Stimulated activated CD8-positive, alpha-beta memory T cell treated with anti-CD3 and anti-CD28 coated beads, Interleukin-12 subunit alpha, Interleukin-12 subunit beta, amount 100 ng/mL, for 4 hours (primary cell): ENCODE data around the gene NRF1.
"Not testable (repeated sequence)": the region's sequence is repeated elsewhere in the genome, so short reads cannot be mapped to it uniquely, and the experiment has no call there.

Source experiments
- DNase-seq: peaks from one replicate; pipeline ENCODE4 v3.0.0-alpha.2; 2020; ENCODE audit warnings: low read depth

The NRF1 gene

DNA sequence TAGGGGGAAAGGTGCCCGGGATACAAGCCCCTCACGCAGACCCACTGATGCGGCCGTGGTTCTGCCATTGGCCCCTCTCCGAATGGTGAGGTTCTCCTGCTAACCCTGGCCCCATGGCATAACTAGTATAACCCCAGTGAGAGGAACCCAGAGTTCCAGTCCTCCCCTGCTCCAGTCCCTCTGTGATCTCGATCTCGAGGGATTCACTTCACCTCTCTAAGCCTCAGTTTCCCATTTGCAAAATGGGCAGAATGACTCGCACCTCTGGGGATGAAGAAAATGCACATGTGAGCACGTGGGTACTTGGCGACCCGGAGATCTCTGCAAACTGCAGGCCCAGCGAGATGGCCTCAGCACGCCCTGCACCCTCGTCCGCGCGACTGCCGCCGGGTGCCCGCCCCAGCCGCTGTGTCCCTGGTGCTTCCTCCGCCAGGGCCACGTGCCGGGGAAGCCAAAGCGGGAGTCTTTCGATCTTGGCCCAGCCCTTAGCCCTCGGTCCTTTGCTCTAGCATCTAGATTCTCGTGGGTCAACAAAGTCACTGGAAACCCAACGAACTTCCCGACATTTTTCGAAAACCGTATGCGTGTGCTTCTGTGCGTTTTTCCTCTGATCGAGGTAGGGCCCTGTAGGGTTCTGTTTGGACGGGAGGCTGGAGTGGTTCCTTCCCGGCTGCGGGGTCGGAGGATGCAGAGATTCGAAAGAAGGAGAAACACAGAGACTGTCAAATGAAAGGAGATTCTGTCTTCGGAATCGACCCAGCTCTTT, 171.5 kb downstream of the NRF1 start:
- DNase-seq, result no peak

DNA sequence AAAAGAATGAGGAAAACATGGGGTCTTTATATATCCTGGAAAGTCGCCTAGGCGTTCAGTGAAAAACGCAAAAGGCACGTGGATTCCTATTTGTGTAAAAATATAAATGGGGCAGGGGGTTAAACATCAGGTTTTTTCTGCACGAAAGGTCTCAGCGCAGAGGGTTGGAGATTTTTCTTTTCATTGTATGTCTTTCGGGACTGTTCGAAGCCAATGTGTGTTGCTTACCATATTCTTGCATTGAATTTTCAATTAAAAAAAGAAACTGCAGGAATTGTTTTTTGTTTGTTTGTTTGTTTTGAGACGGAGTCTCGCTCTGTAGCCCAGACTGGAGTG, 172.0 kb downstream of the NRF1 start:
- no peak for DNase-seq

DNA sequence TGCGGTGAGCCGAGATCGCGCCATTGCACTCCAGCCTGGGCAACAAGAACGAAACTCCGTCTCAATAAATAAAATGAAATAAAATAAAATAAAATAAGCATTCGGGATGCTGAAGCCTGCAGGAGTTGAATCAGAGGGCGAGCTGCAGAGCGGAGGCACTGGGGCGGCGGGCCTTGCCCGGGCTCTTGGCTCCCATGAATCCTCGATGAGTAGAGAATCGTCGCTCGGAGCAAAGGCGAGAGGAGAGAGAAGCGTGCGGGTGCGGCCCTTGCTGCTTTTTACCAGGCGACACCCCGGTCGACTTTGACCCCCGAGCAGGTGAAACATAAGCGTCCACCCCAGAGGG, 172.9 kb downstream of the NRF1 start:
- no peak for DNase-seq

DNA sequence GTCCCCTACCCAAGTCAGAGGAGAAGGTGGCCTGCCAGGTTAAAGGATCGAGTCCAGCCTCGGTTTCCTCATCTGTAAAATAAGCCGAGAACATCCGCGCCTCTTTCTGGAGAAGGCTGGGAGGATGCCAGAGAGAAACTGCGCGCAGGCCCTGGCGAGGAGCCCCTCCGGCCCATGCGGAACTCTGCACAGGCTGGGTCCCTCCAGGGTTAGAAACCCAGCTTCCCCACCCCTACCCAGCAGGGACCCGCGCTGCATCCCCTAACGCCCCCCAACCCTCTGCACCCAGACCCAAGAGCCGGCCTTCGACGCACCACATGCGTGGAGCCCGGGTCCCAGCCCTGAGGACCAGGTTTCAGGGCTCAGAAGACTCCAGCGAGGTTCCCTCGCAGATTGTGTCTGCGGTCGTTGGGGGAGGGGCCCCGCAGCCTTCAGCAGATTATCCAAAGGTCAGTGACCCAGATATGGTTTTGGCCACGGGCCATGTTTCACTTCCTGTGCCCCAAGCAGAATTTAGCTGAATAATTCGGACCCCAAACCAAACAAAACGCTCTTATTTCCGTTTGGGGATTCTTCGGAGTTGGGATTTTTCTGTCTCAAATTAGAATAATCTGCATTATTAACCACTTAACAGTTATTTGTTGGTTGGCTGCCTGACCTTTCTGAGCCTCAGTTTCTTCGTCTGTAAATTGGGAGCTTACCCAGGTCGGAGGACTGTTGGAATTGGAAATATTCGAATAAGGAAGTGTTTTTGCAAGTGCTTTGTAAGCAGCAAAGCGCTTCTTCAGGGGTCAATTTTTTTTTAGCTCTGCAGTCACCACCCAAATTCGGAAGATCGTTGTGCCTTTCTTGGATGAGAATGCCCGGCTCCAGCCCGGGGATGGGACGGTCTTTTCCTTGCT, 173.5 kb downstream of the NRF1 start:
- DNase-seq, result no peak

DNA sequence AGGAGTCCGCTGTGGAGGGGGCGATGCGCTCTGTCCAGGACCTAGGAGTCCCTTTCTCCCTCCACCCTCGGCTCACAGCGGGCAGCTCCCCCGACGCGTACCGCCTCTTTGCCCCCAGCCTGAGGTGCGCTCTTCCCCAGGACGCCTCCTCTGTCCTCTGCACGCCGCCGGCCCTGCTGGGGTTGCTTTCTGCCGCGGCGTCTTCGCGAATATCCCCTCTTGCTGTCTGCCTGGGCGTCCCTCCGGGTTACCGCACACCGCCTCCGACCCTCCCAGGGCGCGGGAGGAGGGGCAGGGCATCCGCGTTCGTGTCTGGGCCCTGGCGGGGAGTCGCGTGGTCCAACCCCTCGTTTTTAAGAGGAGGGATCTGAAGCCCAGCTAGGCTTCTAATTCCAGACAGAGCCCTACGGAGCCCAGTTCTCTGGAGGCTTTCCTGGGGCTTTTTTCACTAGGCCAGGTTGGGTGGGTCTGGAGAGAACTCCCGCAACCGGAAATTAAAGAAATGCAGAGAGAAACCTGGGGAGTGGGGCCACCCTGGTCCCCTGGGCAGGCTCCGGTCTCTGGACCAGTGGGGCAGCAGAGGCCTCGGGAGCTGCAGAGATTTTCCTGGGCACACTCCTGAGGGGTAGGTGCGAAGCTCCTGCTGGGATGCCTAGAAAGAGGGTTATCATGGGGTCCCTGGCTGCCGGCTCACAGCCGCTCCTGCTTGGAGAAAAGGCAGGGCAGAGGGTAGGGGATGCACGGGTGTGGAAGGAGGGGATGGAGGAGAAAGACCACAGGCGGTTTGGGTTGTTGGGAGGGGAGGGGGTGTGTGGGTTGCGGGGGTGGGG, 174.4 kb downstream of the NRF1 start:
- DNase-seq, result no peak

DNA sequence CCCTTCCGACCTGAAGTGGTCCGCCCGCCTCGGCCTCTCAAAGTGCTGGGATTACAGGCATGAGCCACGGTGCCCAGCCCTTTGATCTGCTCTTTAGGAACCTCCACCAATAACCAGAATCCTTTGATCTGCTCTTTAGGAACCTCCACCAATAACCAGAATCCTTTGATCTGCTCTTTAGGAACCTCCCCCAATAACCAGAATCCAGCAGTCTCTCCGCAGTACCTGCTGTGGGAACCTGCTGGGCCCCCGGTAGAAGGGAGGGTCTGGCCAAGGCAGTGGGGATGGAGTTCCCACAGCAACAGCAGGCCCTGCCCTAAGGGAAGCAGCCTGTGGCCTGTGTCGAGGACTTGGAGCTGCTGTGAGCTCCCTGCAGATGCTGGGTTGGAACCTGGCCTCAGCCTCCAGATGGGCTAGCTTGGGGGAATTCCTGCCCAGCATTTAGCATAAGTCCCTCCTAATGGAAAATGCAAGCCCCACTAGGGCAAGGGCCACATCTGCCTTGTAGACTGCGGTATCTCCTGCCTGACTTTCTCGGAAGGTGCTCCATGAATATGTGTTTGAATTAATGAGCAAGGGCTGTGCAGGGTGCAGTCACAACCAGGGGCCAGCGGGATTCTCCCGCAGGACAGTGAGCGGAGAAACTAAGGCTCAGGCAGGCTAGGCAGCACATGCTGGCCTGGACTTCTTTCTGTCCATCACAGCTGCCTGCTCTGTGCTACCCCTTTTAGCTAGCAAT, 175.5 kb downstream of the NRF1 start:
- no peak for DNase-seq

DNA sequence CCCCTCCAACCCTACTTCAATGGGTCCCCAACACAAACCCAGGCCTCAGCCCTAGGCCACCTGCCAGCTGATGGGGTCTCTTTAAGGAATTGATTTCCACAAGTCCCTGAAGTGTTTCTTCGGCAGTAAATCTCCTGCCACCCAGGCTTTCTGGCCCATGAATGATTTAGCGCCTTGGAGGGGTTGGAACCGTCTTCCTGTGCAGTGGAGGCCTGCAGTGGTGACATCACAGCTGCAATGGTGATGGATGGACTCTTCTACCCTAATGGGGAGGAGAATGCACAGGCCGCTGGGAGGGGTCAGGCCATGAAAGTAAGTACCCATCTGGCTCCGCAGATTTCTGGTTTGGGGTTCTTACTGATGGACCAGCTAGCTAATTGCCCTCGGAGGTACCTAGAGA, 177.5 kb downstream of the NRF1 start:
- no peak for DNase-seq

DNA sequence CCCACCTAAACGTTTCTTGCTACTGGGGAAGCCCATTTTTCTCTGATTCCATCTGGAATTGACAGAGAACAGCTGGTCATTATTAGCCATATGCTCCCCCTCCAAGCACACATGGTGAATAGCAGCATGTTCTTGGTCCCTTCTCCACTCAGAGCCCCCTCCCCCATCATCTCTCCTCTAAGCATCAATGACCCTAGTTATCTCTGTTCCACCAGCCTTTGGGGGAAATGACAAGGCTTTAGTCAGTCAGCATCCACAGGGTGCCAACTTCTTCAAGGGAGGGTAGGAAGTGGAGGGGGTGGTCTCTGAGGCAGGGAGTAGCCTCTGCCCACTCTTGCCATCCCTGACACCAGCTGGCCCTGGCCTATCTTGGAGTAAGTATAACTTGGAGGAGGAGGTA, 178.1 kb downstream of the NRF1 start:
- DNase-seq, result no peak

DNA sequence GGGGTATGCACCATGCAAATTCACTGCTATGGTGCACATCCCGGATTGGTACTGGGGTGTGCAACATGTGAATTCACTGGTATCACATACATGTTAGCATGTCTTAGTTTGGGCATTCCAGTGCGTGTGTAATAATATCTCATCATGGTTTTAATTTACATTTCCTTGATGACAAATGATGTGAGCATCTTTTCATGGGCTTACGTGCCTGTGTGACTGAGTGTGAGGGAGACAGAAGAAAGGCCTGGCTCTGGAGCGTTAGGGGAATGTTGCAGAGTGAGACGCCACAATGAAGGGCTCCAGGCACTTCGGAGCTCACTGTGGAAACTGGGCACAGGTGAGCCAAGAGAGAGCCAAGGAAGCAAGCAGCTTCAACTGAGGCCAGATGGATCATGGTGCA, 178.6 kb downstream of the NRF1 start:
- DNase-seq, result no peak

DNA sequence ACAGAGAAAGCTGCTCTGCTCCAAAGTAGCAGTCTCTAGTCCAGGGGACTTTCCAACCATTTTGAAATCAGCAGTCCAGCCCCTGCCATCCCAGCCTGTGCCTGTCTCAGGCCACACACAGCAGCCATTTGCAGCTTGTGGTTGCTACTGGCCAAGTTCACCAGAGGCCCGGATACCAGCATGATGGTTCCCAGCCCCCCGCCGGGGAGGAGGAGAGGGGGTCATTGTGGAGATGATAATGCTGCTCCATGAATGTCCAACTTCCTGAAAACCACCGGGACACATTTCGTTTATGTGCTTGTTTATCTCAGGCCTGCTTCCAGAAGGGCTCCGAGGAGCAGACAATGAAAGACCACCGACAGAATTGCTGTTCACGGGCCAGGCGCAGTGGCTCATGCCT, 181.2 kb downstream of the NRF1 start:
- DNase-seq, result no peak

DNA sequence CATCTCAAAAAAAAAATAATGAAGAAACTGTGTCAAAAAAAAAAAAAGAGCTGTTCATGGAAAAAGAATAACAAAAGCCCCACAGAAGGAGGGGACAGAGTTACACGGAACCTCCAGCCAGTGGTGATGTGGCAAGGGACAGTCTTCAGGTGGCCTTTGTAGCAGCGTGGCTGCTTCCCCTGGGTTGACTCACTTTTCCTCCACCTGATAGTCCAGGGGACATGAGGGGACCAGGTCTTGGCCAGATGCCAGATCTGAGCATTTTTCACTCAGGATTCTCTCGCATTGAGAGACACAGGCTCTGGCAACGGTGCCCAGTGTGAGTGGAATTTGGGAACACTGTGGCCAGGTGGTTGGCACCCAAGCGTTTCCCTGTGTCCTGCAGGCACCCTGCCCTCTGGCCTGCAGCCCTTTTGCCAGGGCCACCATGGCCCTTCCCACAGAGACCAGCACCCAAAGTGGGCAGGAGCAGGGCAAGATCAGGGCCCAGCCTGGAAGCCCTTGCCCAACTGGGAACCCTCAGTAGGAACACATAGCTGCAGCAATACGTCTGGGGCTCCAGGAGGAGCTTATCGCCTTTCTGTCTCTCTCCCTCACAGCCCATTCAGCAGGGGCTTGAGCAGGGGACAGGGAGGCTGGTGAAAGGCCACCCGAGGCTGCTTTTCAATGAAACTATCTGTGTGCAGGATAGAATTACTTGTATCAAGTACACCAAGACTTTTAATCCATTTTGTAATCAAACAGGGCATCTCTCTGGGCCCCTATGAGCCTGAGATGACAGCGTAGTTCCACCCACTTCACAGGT, 182.2 kb downstream of the NRF1 start:
- DNase-seq, result no peak

DNA sequence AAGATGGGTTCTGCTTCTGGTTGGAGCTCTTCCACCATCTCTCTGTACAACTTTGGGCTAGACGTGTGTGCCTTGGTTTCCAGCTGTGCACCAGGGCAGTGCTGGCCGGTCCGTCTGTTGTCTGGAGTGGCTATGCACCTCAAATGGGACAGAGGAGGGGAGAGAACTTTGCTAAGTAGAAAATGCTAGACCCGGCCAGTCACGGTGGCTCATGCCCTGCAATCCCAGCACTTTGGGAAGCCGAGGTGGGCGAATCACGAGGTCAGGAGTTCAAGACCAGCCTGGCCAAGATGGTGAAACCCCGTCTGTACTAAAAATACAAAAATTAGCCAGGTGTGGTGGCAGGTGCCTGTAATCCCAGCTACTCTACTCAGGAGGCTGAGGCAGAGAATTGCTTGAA, 182.9 kb downstream of the NRF1 start:
- DNase-seq, result not testable (repeated sequence)

DNA sequence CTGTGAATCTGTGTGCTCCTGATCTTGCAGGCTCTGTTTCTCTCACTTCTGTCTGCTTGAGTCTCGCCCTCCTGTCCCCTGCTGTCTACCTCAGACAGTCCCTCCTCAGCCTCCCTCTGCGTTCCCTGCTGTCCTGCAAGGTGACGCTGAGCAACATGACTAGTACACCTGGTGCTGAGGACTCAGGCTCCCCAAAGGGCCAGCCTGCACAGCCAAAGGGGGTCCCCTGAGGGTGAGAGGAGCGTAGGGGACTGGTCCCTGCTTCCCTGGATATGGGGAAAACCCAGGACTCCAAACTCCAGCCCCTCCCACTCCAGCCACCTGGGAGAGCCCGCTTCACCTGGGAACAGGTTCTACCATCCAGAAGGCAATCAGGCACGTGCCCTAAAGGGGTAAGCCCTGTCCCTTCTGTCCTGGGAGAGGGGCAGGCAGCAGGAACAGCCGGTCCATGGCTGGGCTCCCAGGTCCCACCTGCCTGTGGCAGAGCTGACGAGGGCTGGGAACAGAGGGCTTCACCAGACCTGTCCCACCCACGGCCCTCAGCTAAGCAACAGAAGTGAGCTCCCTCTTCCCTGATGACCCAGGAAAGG, 184.8 kb downstream of the NRF1 start:
- DNase-seq, result no peak

DNA sequence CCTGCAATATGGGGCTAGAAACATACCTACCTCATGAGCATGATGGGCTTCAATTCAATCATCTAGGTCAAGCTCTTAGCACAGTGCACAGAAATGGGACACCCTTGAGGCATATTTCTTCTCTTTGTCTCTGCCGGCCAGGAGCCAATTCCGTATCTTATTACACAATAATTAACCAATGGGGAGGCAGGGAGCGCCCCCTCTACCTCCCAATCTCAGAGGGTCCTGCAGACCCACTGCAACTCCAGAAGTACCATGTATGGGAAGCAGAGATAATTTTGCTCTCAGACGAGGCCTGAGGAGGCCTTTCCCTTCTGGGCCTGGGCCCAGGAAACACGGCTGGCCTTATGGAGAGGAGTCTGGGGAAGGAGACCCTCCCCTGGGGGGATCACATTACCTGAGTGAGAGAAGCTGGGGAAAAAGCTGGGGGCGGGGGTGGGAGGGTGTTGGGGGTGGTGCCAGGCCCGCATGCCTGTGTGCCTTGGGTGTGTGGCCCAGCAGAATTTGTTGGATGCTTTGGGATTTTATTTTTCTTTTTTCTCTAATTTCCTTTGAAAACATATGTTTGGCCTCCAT, 185.8 kb downstream of the NRF1 start:
- no peak for DNase-seq

DNA sequence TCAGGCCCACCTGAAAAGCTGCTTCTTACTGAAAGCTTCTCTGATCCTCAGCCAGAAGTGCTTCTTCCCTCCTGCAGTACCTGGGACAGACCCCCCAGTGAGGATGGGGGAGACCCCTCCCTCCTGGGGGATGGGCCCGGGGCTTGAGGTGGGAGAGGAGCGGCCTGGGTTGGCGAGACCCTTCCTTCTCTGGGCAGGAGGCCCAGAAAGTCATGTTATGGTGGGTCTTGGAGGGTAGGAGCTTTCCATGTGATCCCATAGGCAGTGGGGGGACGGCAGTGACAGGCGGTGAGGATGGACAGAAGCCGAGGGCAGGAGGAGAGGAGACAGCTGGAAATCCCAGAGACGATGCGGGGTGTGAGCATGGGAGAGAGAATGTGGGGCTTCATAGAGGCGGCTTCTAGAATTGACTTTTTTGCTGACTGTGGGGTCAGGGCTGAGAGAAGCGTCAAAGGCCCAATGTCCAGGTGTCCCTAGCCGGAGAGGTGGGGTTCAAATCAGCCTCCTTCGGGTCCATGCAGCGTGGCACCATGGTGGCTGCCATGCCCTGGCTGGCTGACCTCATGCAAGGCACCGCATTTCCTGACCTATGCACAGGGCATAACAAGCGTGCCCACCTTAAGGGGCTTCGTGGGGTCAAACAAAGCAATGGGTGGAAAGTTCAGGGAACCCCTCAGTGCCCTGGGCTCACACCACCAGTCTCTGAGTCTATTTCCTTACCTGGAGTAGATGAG, 187.3 kb downstream of the NRF1 start:
- no peak for DNase-seq

DNA sequence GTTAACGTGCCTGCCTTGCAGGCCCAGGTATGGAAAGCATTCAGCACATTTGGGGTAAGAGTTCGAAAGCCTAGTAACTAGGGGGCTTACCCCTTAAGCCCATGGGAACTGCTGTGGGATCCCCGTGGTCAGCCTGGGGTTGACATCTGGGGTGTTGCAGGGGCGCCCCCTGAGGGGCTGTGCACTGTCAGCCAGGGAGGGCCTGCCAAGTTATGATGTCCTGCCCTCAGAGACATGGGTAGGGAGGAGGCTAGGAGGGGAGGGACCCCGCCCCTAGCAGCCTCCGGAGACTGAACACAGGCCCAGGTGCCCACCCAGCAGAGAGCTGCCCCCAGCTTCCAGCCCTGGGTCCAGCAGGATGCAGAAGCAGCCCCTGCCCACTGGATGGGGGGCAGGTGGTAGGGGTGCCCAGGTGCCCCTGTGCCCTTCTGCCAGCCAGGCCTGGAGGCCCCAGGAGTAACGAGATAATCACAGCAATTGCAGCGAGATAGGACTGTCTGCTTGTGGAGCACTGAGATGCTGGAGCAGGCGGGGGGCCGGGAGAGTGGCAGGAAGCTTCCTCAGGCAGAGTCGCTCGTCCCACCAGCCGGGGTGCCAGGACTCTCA, 187.9 kb downstream of the NRF1 start:
- no peak for DNase-seq

DNA sequence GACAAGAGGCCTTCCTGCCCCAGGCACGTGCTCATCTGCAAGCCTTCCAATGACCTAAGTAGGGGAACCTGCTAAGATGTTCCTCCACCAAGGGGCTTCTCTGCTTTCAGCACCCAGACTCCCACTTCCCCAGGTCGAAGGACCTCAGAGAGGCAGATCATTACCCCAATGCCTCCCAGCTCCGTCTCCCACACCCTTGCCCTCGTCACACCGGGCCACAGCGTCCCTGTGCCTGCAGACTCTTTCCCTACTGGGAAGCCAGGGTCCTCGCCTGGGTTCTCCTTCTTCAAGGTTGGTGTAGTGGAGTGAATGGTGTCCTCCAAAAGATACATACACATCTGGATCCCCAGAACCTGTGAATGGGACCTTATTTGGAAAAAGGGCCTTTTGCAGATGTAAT, 189.4 kb downstream of the NRF1 start:
- no peak for DNase-seq

DNA sequence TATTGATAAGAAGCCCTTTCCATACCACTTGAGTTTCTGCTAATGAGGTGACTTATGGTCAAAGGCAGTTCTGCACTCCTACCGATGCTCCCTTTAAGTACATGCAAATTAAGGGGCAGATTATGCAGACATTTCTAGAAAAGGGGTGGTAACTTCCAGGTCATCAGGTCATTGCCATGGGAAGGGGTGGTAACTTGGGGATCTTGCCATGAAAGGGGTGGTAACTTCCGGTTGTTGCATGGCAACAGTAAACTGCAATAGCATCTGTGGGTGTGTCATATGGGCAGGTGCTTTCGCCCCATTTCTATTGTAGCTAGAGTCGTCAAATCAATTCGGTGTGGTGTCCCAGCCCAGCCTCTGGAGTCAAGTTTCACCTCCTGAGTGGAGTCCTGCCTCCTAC, 190.4 kb downstream of the NRF1 start:
- DNase-seq, result no peak

DNA sequence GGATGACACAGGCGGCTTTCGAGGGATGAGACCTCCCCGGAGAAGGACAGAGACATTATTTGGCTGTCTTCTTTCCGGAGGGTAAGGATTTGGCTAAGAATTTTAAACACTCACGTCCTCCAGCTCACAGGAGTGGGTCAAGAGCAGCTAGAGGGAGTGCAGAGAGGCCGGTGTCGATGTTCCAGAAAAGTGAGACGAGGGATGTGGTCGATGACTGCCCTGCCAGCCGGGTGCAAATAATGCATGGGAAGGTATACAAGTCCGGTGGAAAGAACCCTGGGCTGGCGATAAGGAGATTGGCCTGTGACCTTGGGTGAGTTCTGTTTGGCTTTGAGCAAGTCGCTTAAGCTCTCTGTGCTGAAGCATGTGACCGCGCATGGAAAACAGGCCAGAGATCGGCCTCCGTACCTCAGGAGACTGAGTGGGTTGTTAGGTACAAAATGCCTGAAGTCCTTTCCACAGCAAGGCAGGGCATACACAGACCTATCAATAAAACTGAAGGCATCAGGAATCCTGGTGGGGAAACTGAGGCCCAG, 192.1 kb downstream of the NRF1 start:
- no peak for DNase-seq
